HuH-7 (cell line): ENCODE measurements around the gene SHKBP1.

Experiments used
- DNase-seq: peaks from one replicate; pipeline ENCODE4 v3.0.0; 2011; ENCODE audit warnings: low spot score

The SHKBP1 gene

GRCh38 chr19:40603071-40603388, 26.4 kb downstream of the SHKBP1 start:
- DNase-seq: no peak

GRCh38 chr19:40603389-40604170, 26.9 kb downstream of the SHKBP1 start:
- peak; percentile 99 for DNase-seq

- no peak for DNase-seq
Observed at GRCh38 chr19:40604171-40604646, 27.5 kb downstream of the SHKBP1 start.

- DNase-seq: no peak
Observed at GRCh38 chr19:40604647-40605215, 28.1 kb downstream of the SHKBP1 start.

GRCh38 chr19:40605216-40605971, 28.7 kb downstream of the SHKBP1 start:
- peak; percentile 90 for DNase-seq

GRCh38 chr19:40607311-40608239, 30.9 kb downstream of the SHKBP1 start:
- no peak for DNase-seq

- no peak for DNase-seq
Observed at GRCh38 chr19:40608240-40608621, 31.6 kb downstream of the SHKBP1 start.

GRCh38 chr19:40608957-40609356, 32.3 kb downstream of the SHKBP1 start:
- no peak for DNase-seq

- DNase-seq: peak; percentile 96
Observed at GRCh38 chr19:40609561-40610395, 33.1 kb downstream of the SHKBP1 start.

- DNase-seq: no peak
Observed at GRCh38 chr19:40610396-40611064, 33.9 kb downstream of the SHKBP1 start.

- DNase-seq: no peak
Observed at GRCh38 chr19:40611096-40611495, 34.4 kb downstream of the SHKBP1 start.

GRCh38 chr19:40611900-40612698, 35.4 kb downstream of the SHKBP1 start:
- no peak for DNase-seq

GRCh38 chr19:40612831-40613689, 36.4 kb downstream of the SHKBP1 start:
- DNase-seq: no peak

GRCh38 chr19:40613690-40614621, 37.3 kb downstream of the SHKBP1 start:
- no peak for DNase-seq

GRCh38 chr19:40614622-40615411, 38.1 kb downstream of the SHKBP1 start:
- DNase-seq: no peak

GRCh38 chr19:40616178-40616577, 39.5 kb downstream of the SHKBP1 start:
- no peak for DNase-seq

- DNase-seq: no peak
Observed at GRCh38 chr19:40616941-40617340, 40.3 kb downstream of the SHKBP1 start.
